ENCODE measurements around the gene BANF1.

- TF ChIP-seq CTCF (IDR thresholded peaks at IDR 0.05) (no peak), POLR2A (IDR thresholded peaks at IDR 0.05) (no peak), EP300 (IDR thresholded peaks at IDR 0.05) (no peak)
Observed at GRCh38 chr11:66002648-66003225, 434 bp downstream of the BANF1 start.
